ENCODE data around the gene SSBP4.

The SSBP4 gene

GRCh38 chr19:18421371-18421959 lies 2.3 kb downstream of the SSBP4 start:
- WGBS, 2 experiments: 93 to 94% methylated on average over 12 of the region's 12 CpGs
- no peaks in the 10 kb centered on the region for H3K9me3 ChIP-seq (ENCODE audit: control insufficient read depth, low read length)
- no peaks in the 10 kb centered on the region for H3K36me3 ChIP-seq (ENCODE audit: control insufficient read depth, insufficient read depth, low read length)
- peaks cover 34% of the 10 kb centered on the region for H3K4me1 ChIP-seq (ENCODE audit: control insufficient read depth, insufficient read depth, low read length)
- peaks cover 26% of the 10 kb centered on the region for H3K27me3 ChIP-seq (ENCODE audit: control insufficient read depth, insufficient read depth, low read length, poor library complexity, severe bottlenecking)
- H3K27ac ChIP-seq (ENCODE audit: insufficient read depth, low read depth, low read length, poor library complexity, severe bottlenecking): no peak overlapping the region
- H3K4me3 ChIP-seq (ENCODE audit: insufficient read depth, low read depth, low read length): no peak overlapping the region

- no peak overlapping the region for H3K27ac ChIP-seq (ENCODE audit: insufficient read depth, low read depth, low read length, poor library complexity, severe bottlenecking)
- peaks cover 31% of the 10 kb centered on the region for H3K4me1 ChIP-seq (ENCODE audit: control insufficient read depth, insufficient read depth, low read length)
- 92 to 95% methylated on average over 14 of the region's 14 CpGs for WGBS, 2 experiments
Measured at GRCh38 chr19:18422530-18423191, 3.5 kb downstream of the SSBP4 start.

DNA sequence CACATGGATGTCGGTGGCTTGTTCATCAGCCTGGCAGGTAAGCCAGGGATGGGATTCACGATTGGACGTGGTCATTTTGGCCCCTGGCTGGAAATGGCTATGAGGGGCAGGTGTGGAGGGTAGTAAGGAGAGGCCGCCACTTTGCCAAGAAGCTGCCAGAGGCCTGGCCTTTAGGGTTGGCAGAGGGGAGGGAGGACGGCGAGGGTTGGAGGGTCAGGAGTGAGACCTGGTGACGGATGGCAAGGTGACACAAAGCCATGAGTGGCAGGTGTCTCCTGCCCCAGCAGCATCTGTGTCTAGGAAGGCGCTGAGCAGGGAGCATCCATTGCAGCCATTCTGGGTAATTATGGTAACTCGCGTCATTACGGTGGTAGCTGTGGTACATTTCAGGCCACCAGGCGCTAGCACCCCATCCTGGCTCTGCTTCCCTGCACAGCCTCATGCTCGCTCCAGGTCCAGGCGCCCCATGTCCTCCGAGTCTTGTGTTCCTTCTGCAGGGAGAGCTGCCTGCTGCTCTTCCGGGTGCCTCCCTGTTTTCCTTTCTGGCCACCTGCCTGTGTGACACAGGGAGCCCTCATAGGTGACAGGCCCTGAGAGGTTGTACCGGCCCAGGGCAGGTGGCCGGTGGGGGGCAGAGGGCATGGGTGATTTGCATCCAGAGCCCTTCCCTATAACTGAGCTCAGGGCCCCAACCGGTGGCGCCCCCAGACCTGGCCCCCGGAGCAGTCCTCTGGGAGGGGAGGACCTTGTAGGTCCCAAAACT lies 4.2 kb downstream of the SSBP4 start:
- H3K27ac ChIP-seq (ENCODE audit: insufficient read depth, low read depth, low read length, poor library complexity, severe bottlenecking): no peak overlapping the region

More at GRCh38 chr19:18422530-18423191, 3.5 kb downstream of the SSBP4 start:
- Histone ChIP-seq H3K4me3 (ENCODE audit: insufficient read depth, low read depth, low read length) (no peak overlapping the region), H3K27me3 (ENCODE audit: control insufficient read depth, insufficient read depth, low read length, poor library complexity, severe bottlenecking) (peaks cover 22% of the 10 kb centered on the region), H3K9me3 (ENCODE audit: control insufficient read depth, low read length) (no peaks in the 10 kb centered on the region), H3K36me3 (ENCODE audit: control insufficient read depth, insufficient read depth, low read length) (no peaks in the 10 kb centered on the region)

DNA sequence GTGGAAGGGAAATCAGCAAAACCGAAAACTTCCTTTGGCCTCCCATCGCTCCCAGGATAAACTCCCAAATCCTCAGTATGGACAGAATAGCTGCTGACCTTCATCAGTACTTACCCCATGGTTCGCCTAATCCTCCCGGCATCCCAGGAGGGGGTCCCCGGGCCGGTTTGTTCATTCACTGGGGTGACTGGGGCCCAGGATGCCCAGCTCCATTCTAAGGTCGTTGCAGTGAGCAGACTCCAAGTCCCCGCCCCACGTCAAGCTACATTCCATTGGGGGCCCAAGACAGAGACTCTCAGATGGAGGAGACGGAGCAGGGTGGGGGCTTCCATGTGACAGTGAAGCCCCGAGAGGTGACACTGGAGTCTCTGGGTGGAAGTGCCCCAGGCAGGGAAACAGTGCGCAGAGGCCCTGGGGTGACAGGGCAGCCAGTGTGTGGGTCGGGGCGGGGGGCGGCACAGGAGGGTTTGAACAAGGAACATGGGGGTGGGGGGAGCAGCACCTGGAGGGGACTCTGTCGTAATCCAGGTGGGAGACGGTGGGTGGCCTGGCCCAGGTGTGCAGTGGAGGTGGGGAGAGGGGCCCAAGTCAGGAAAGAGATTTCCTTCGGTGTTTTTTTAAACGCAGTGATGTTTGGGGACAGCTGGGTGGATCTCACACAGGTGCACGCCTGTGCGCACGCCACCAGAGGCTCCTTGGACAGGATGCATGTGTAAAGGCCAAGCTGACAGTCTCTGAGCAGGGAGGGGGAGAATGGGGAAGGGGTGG lies 5.1 kb downstream of the SSBP4 start:
- no peaks in the 10 kb centered on the region for H3K36me3 ChIP-seq (ENCODE audit: control insufficient read depth, insufficient read depth, low read length)
- WGBS, 2 experiments: 63 to 64% methylated on average over 22 of the region's 22 CpGs
- H3K4me3 ChIP-seq (ENCODE audit: insufficient read depth, low read depth, low read length): no peak overlapping the region
- H3K27ac ChIP-seq (ENCODE audit: insufficient read depth, low read depth, low read length, poor library complexity, severe bottlenecking): no peak overlapping the region
- peaks cover 8% of the 10 kb centered on the region for H3K27me3 ChIP-seq (ENCODE audit: control insufficient read depth, insufficient read depth, low read length, poor library complexity, severe bottlenecking)
- peaks cover 29% of the 10 kb centered on the region for H3K4me1 ChIP-seq (ENCODE audit: control insufficient read depth, insufficient read depth, low read length)
- H3K9me3 ChIP-seq (ENCODE audit: control insufficient read depth, low read length): no peaks in the 10 kb centered on the region

More for the DNA sequence above, 4.2 kb downstream of the SSBP4 start:
- no peak overlapping the region for H3K4me3 ChIP-seq (ENCODE audit: insufficient read depth, low read depth, low read length)
- peaks cover 30% of the 10 kb centered on the region for H3K4me1 ChIP-seq (ENCODE audit: control insufficient read depth, insufficient read depth, low read length)
- no peaks in the 10 kb centered on the region for H3K36me3 ChIP-seq (ENCODE audit: control insufficient read depth, insufficient read depth, low read length)
- peaks cover 15% of the 10 kb centered on the region for H3K27me3 ChIP-seq (ENCODE audit: control insufficient read depth, insufficient read depth, low read length, poor library complexity, severe bottlenecking)
- H3K9me3 ChIP-seq (ENCODE audit: control insufficient read depth, low read length): no peaks in the 10 kb centered on the region
- 91 to 92% methylated on average over 21 of the region's 21 CpGs for WGBS, 2 experiments

GRCh38 chr19:18424890-18425514 lies 5.8 kb downstream of the SSBP4 start:
- Histone ChIP-seq H3K27ac (ENCODE audit: insufficient read depth, low read depth, low read length, poor library complexity, severe bottlenecking) (no peak overlapping the region), H3K36me3 (ENCODE audit: control insufficient read depth, insufficient read depth, low read length) (no peaks in the 10 kb centered on the region), H3K27me3 (ENCODE audit: control insufficient read depth, insufficient read depth, low read length, poor library complexity, severe bottlenecking) (peaks cover 5% of the 10 kb centered on the region), H3K9me3 (ENCODE audit: control insufficient read depth, low read length) (no peaks in the 10 kb centered on the region), H3K4me3 (ENCODE audit: insufficient read depth, low read depth, low read length) (no peak overlapping the region), H3K4me1 (ENCODE audit: control insufficient read depth, insufficient read depth, low read length) (peaks cover 32% of the 10 kb centered on the region)
- WGBS, 2 experiments: 77 to 78% methylated on average over 17 of the region's 17 CpGs

GRCh38 chr19:18425515-18426415 lies 6.6 kb downstream of the SSBP4 start:
- no peaks in the 10 kb centered on the region for H3K36me3 ChIP-seq (ENCODE audit: control insufficient read depth, insufficient read depth, low read length)
- H3K4me3 ChIP-seq (ENCODE audit: insufficient read depth, low read depth, low read length): no peak overlapping the region
- no peak overlapping the region for H3K27ac ChIP-seq (ENCODE audit: insufficient read depth, low read depth, low read length, poor library complexity, severe bottlenecking)
- WGBS, 2 experiments: 87 to 88% methylated on average over 18 of the region's 18 CpGs
- peaks cover 40% of the 10 kb centered on the region for H3K4me1 ChIP-seq (ENCODE audit: control insufficient read depth, insufficient read depth, low read length)
- H3K27me3 ChIP-seq (ENCODE audit: control insufficient read depth, insufficient read depth, low read length, poor library complexity, severe bottlenecking): no peaks in the 10 kb centered on the region
- H3K9me3 ChIP-seq (ENCODE audit: control insufficient read depth, low read length): no peaks in the 10 kb centered on the region

DNA sequence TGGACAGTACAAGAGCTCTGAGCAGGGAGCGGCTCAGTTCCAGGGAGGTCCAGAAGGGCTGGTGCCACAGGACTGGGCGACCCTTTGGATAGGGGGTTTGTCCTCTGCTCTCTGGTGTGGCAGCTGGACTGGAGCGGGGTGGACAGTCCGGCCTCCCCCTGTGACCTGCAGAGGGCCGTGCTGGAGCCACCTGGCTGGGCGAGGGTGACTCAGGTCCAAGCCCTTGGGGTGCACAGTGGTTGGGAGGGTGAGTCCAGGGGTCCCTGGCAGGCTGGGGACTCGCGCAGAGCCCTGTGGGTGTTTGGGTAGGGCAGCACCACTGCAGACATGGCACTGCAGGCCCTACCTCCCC lies 7.2 kb downstream of the SSBP4 start:
- H3K27ac ChIP-seq (ENCODE audit: insufficient read depth, low read depth, low read length, poor library complexity, severe bottlenecking): no peak overlapping the region

GRCh38 chr19:18427080-18427742 lies 8.0 kb downstream of the SSBP4 start:
- Histone ChIP-seq H3K36me3 (ENCODE audit: control insufficient read depth, insufficient read depth, low read length) (no peaks in the 10 kb centered on the region), H3K27ac (ENCODE audit: insufficient read depth, low read depth, low read length, poor library complexity, severe bottlenecking) (no peak overlapping the region), H3K4me1 (ENCODE audit: control insufficient read depth, insufficient read depth, low read length) (peaks cover 54% of the 10 kb centered on the region), H3K27me3 (ENCODE audit: control insufficient read depth, insufficient read depth, low read length, poor library complexity, severe bottlenecking) (no peaks in the 10 kb centered on the region), H3K9me3 (ENCODE audit: control insufficient read depth, low read length) (no peaks in the 10 kb centered on the region), H3K4me3 (ENCODE audit: insufficient read depth, low read depth, low read length) (no peak overlapping the region)
- 93 to 95% methylated on average over 16 of the region's 16 CpGs for WGBS, 2 experiments

More for the DNA sequence above, 7.2 kb downstream of the SSBP4 start:
- H3K27me3 ChIP-seq (ENCODE audit: control insufficient read depth, insufficient read depth, low read length, poor library complexity, severe bottlenecking): no peaks in the 10 kb centered on the region
- no peaks in the 10 kb centered on the region for H3K36me3 ChIP-seq (ENCODE audit: control insufficient read depth, insufficient read depth, low read length)
- peaks cover 46% of the 10 kb centered on the region for H3K4me1 ChIP-seq (ENCODE audit: control insufficient read depth, insufficient read depth, low read length)
- no peaks in the 10 kb centered on the region for H3K9me3 ChIP-seq (ENCODE audit: control insufficient read depth, low read length)
- 94% methylated on average over 8 of the region's 8 CpGs for WGBS, 2 experiments
- H3K4me3 ChIP-seq (ENCODE audit: insufficient read depth, low read depth, low read length): no peak overlapping the region

DNA sequence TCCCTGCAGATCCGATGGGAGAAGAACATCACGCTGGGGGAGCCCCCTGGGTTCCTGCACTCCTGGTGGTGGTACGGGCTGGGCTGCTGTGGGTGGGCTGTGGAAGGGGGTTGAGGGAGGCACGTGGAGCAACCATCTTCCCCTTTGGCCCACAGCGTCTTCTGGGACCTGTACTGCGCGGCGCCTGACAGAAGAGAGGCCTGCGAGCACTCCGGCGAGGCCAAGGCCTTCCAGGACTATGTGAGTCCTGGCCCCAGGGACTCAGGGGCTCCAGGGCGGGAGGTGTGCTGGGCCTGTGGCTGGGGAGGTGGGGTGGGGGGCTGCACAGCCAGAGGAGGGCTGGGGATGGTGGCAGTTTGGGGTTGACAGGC lies 8.5 kb downstream of the SSBP4 start:
- 89 to 90% methylated on average over 12 of the region's 12 CpGs for WGBS, 2 experiments
- Histone ChIP-seq H3K27ac (ENCODE audit: insufficient read depth, low read depth, low read length, poor library complexity, severe bottlenecking) (no peak overlapping the region), H3K4me1 (ENCODE audit: control insufficient read depth, insufficient read depth, low read length) (peaks cover 58% of the 10 kb centered on the region), H3K27me3 (ENCODE audit: control insufficient read depth, insufficient read depth, low read length, poor library complexity, severe bottlenecking) (no peaks in the 10 kb centered on the region), H3K4me3 (ENCODE audit: insufficient read depth, low read depth, low read length) (no peak overlapping the region), H3K36me3 (ENCODE audit: control insufficient read depth, insufficient read depth, low read length) (no peaks in the 10 kb centered on the region), H3K9me3 (ENCODE audit: control insufficient read depth, low read length) (no peaks in the 10 kb centered on the region)

All from ectodermal cell (in vitro differentiated cells).